WTC11 (cell line): Measurements from ENCODE around the gene METTL1.

ENCODE experiments used
- CTCF ChIP-seq: fragments of 200-600 bp; IDR thresholded peaks from 2 replicates; pipeline ENCODE4 v1.8.0; 2022; ENCODE audit warnings: antibody characterized with exemption
- E2F1 ChIP-seq: sonication (generic); formaldehyde crosslinking; IDR thresholded peaks from 2 replicates; pipeline ENCODE4 v1.8.0; 2022; ENCODE audit warnings: mild to moderate bottlenecking, missing genetic modification reagents
- ETV6 ChIP-seq: sonication (generic); formaldehyde crosslinking; IDR thresholded peaks from 2 replicates; pipeline ENCODE4 v1.8.1; 2022; ENCODE audit warnings: mild to moderate bottlenecking, missing genetic modification reagents
- GTF2I ChIP-seq: fragments of 250-450 bp; sonication (Bioruptor Pico); conservative IDR thresholded peaks from 2 replicates; pipeline ENCODE4 v1.4.0; 2021; ENCODE audit warnings: mild to moderate bottlenecking

GRCh38 chr12:57739914-57740538 is 31.9 kb downstream of the METTL1 start:
- TF ChIP-seq GTF2I (CRISPR knock-in tag), result no peak
- TF ChIP-seq ETV6 (CRISPR knock-in tag), result no peak
- TF ChIP-seq CTCF, result no peak
- no peak for TF ChIP-seq E2F1 (CRISPR knock-in tag)
